IPS DF 6.9 (cell line): ENCODE measurements around the gene UBE2D4.
"Not testable (repeated sequence)": the region's sequence is repeated elsewhere in the genome, so short reads cannot be mapped to it uniquely, and the experiment has no call there.

ENCODE experiments used
- DNase-seq: peaks from one replicate; pipeline ENCODE4 v3.0.0-alpha.2; 2013; ENCODE audit warnings: low read depth, low spot score
- H3K27ac ChIP-seq: one replicate; pipeline ENCODE4 v1.5.1; 2013; ENCODE audit warnings: low read length, control low read depth
- H3K27me3 ChIP-seq: 2 replicates; pipeline ENCODE4 v1.6.1; 2013; ENCODE audit warnings: mild to moderate bottlenecking, low read length; ENCODE audit not compliant: control insufficient read depth, insufficient read depth
- H3K36me3 ChIP-seq: 2 replicates; pipeline ENCODE4 v1.6.1; 2013; ENCODE audit warnings: low read length; ENCODE audit not compliant: control insufficient read depth, insufficient read depth
- H3K4me1 ChIP-seq: 2 replicates; pipeline ENCODE4 v1.6.1; 2013; ENCODE audit warnings: low read length; ENCODE audit not compliant: control insufficient read depth, insufficient read depth
- H3K4me3 ChIP-seq: 2 replicates; pipeline ENCODE4 v1.5.1; 2013; ENCODE audit warnings: mild to moderate bottlenecking, low read length
- H3K9me3 ChIP-seq: 2 replicates; pipeline ENCODE4 v1.6.1; 2013; ENCODE audit warnings: low read length, inconsistent platforms; ENCODE audit not compliant: control insufficient read depth, insufficient read depth
- WGBS: extraction: QIAGEN DNeasy Blood & Tissue Kit; methylation state at CpG from one replicate; pipeline ENCODE4 v1.1.7; 2013; ENCODE audit warnings: mixed read lengths, missing lambda C conversion rate; ENCODE audit not compliant: insufficient read length, insufficient coverage; 5-methylcytosine and 5-hydroxymethylcytosine counted together

Gene UBE2D4

GRCh38 chr7:43985904-43986864, 59.9 kb downstream of the UBE2D4 start:
- H3K36me3 ChIP-seq, H3K27me3 ChIP-seq, H3K27ac ChIP-seq, H3K4me1 ChIP-seq, H3K9me3 ChIP-seq, DNase-seq: not testable (repeated sequence)
- no CpG with 5 or more reads among the region's 33 CpGs for WGBS
- peak overlapping the region; percentile 8; the same call in 1 of the 2 replicates for H3K4me3 ChIP-seq

GRCh38 chr7:43987476-43987875, 61.2 kb downstream of the UBE2D4 start:
- no CpG with 5 or more reads among the region's 9 CpGs for WGBS
- not testable (repeated sequence) for DNase-seq, H3K27ac ChIP-seq, H3K9me3 ChIP-seq, H3K27me3 ChIP-seq, H3K4me1 ChIP-seq, H3K4me3 ChIP-seq, H3K36me3 ChIP-seq

- not testable (repeated sequence) for H3K4me3 ChIP-seq, DNase-seq, H3K27ac ChIP-seq, H3K36me3 ChIP-seq, H3K4me1 ChIP-seq, H3K27me3 ChIP-seq, H3K9me3 ChIP-seq
- WGBS = no CpG with 5 or more reads among the region's 12 CpGs
Measured at GRCh38 chr7:43990011-43990585, 63.9 kb downstream of the UBE2D4 start.

- WGBS = no CpG with 5 or more reads among the region's 1 CpG
- H3K4me1 ChIP-seq, DNase-seq, H3K9me3 ChIP-seq, H3K27me3 ChIP-seq, H3K4me3 ChIP-seq, H3K27ac ChIP-seq, H3K36me3 ChIP-seq: not testable (repeated sequence)
Measured at GRCh38 chr7:43990829-43991228, 64.6 kb downstream of the UBE2D4 start.

- not testable (repeated sequence) for DNase-seq, H3K4me3 ChIP-seq, H3K9me3 ChIP-seq, H3K36me3 ChIP-seq, H3K27ac ChIP-seq, H3K4me1 ChIP-seq, H3K27me3 ChIP-seq
- no CpG with 5 or more reads among the region's 7 CpGs for whole genome bisulfite sequencing
Measured at GRCh38 chr7:43992896-43993295, 66.7 kb downstream of the UBE2D4 start.

- no CpG with 5 or more reads among the region's 6 CpGs for WGBS
Measured at GRCh38 chr7:43994681-43995080, 68.4 kb downstream of the UBE2D4 start.

GRCh38 chr7:43997532-43997931, 71.3 kb downstream of the UBE2D4 start, which contains the start of gene SPDYE1:
SPDYE1 (plus strand) TSS chr7:43997897; CDS start chr7:43999950, 2,053 bp downstream.
- not testable (repeated sequence) for H3K36me3 ChIP-seq, H3K4me1 ChIP-seq, DNase-seq, H3K27me3 ChIP-seq, H3K27ac ChIP-seq, H3K9me3 ChIP-seq, H3K4me3 ChIP-seq
- WGBS = no CpG with 5 or more reads among the region's 3 CpGs

More at GRCh38 chr7:43994681-43995080, 68.4 kb downstream of the UBE2D4 start:
- not testable (repeated sequence) for H3K9me3 ChIP-seq, H3K4me3 ChIP-seq, H3K4me1 ChIP-seq, DNase-seq, H3K27me3 ChIP-seq, H3K27ac ChIP-seq, H3K36me3 ChIP-seq
